Gastrocnemius medialis (tissue), 4 donors: ENCODE data around the gene ATP1B1. TPM values are rescaled to one million over a fixed set of nuclear protein-coding genes. Genes with fewer than 3 reads are reported as not detected.

Source experiments
- ATAC-seq, 2 donors: fragments of 150-250 bp; one replicate each; pipeline ENCODE4 v1.9.1; 2016
- DNase-seq, 2 donors: peaks; one replicate each; pipeline ENCODE4 v3.0.0-alpha.2; 2019
- H3K27ac ChIP-seq, 4 donors: fragments of 200-600 bp; sonication (generic); 1 replicate in 1 of 4; 2 replicates in 3 of 4; pipeline ENCODE4 v1.5.1; 2016 to 2018; ENCODE audit warnings: mild to moderate bottlenecking in 2 of 4, moderate library complexity in 1 of 4
- H3K27me3 ChIP-seq, 3 donors: fragments of 200-600 bp; sonication (generic) in 2 of 3; 1 replicate in 1 of 3; 2 replicates in 2 of 3; pipeline versions ENCODE4 v1.5.1 to v1.6.0; 2016 to 2019; ENCODE audit warnings: mild to moderate bottlenecking in 1 of 3, moderate library complexity in 1 of 3
- H3K36me3 ChIP-seq, 2 donors: fragments of 200-600 bp; sonication (generic) in 1 of 2; one replicate each; pipeline ENCODE4 v1.5.1; 2017 to 2018
- H3K4me1 ChIP-seq, 2 donors: fragments of 200-600 bp; sonication (generic) in 1 of 2; one replicate each; pipeline ENCODE4 v1.5.1; 2016 to 2017; ENCODE audit warnings: mild to moderate bottlenecking in 2 of 2
- H3K4me3 ChIP-seq, 4 donors: fragments of 200-600 bp; sonication (generic) in 3 of 4; 1 replicate in 1 of 4; 2 replicates in 3 of 4; pipeline ENCODE4 v1.5.1; 2016 to 2019; ENCODE audit warnings: mild to moderate bottlenecking in 2 of 4
- H3K9me3 ChIP-seq, 3 donors: fragments of 200-600 bp; sonication (generic) in 2 of 3; 1 replicate in 1 of 3; 2 replicates in 2 of 3; pipeline ENCODE4 v1.5.1; 2016 to 2019
- CTCF ChIP-seq, 5 experiments: fragments of 450-650 bp in 3 of 5; fragments of 200-600 bp in 2 of 5; sonication (generic) in 2 of 5; IDR thresholded peaks in 4 of 5; conservative IDR thresholded peaks in 1 of 5; 1 replicate in 4 of 5; 2 replicates in 1 of 5; pipeline ENCODE4 v1.5.1; 2016 to 2019; ENCODE audit warnings: antibody characterized with exemption in 5 of 5, mild to moderate bottlenecking in 3 of 5, moderate library complexity in 3 of 5
- POLR2A ChIP-seq, 2 donors: fragments of 450-650 bp; IDR thresholded peaks; one replicate each; pipeline ENCODE4 v1.6.1; 2017; ENCODE audit warnings: antibody characterized with exemption in 2 of 2, mild to moderate bottlenecking in 2 of 2, moderate library complexity in 2 of 2
- in situ Hi-C, 4 donors: fragments of 200-750 bp; cut with MboI; loops; one replicate each; pipeline versions ENCODE4 v1.15.0 to v1.8.0; 2017; ENCODE audit warnings: low sequenced_read_pairs in 4 of 4
- intact Hi-C: fragments of 100-400 bp; cut with DNase I; formaldehyde crosslinking; loops from one replicate; pipeline ENCODE4 v1.15.1; 2023; ENCODE audit warnings: low total_unique reads
- total RNA-seq, 4 donors: library from RNA; depleted of rRNA; stranded (reverse); fragments of >200 nt; gene quantifications; one replicate each; pipeline versions ENCODE4 v1.1.0 to v1.2.3, GENCODE V29; 2016

Gene ATP1B1
- 100 to 1,000 TPM; 111 to 377 (median 324) TPM for total RNA-seq

GRCh38 chr1:169106095-169106920 is at the start of gene ATP1B1:
Gene ATP1B1, plus strand, starts transcription at chr1:169106690. Its CDS starts 140 bp downstream, at chr1:169106830.
- peak; percentile 52 to 94 (median 83) for TF ChIP-seq CTCF (IDR thresholded peaks at IDR 0.05 in 4 of 5, conservative IDR thresholded peaks at IDR 0.05 in 1 of 5)
- peak; percentile 97 to 99 for TF ChIP-seq POLR2A (IDR thresholded peaks at IDR 0.05)
- in situ Hi-C loops (loop anchor here in 3 of 4 donors (25.0 kb wide), 3 partner anchors 381 to 1169 kb away; partner anchors contain the start of genes SLC19A2 (in 2 of the 3), DCAF6 (in 1 of the 3) and MPC2 (in 1 of the 3)), intact Hi-C loops (loop anchor here (2.0 to 5.0 kb wide), 3 partner anchors 81 to 380 kb away; partner anchors contain the start of gene BLZF1)
- no peaks in the 10 kb centered on the region for H3K27me3 ChIP-seq
- H3K27ac ChIP-seq: peak within 1 kb of the TSS; percentile 93 to 99 (median 96)
- peak; percentile 57 to 64 for ATAC-seq
- DNase-seq: peak; percentile 82 to 89
- H3K4me1 ChIP-seq: peaks cover 18 to 25% of the 10 kb centered on the region in 2 donors
- peak within 1 kb of the TSS; percentile 65 to 94 (median 77) for H3K4me3 ChIP-seq
- H3K36me3 ChIP-seq: peaks cover 0 to 13% of the 10 kb centered on the region in 2 donors
- H3K9me3 ChIP-seq: no peaks in the 10 kb centered on the region

GRCh38 chr1:169059421-169059820 is 47.1 kb upstream of the ATP1B1 start:
- Histone ChIP-seq H3K27ac (peak overlapping the region in 2 of 4 donors; percentile 7 to 32), H3K4me3 (no peak overlapping the region), H3K4me1 (peaks cover 2 to 7% of the 10 kb centered on the region in 2 donors), H3K36me3 (no peaks in the 10 kb centered on the region), H3K27me3 (no peaks in the 10 kb centered on the region), H3K9me3 (no peaks in the 10 kb centered on the region)
- in situ Hi-C loops (no loop called here), intact Hi-C loops (no loop called here)
- ATAC-seq: peak in 1 of 2 donors; percentile 41
- no peak for DNase-seq
- TF ChIP-seq POLR2A (IDR thresholded peaks at IDR 0.05) (no peak), CTCF (IDR thresholded peaks at IDR 0.05 in 4 of 5, conservative IDR thresholded peaks at IDR 0.05 in 1 of 5) (no peak)

GRCh38 chr1:169060043-169060722 is 46.3 kb upstream of the ATP1B1 start:
- Histone ChIP-seq H3K9me3 (no peaks in the 10 kb centered on the region), H3K36me3 (no peaks in the 10 kb centered on the region), H3K27ac (peak overlapping the region in 2 of 4 donors; percentile 32 to 38), H3K4me1 (peaks cover 2 to 7% of the 10 kb centered on the region in 2 donors), H3K27me3 (no peaks in the 10 kb centered on the region), H3K4me3 (no peak overlapping the region)
- in situ Hi-C loops: no loop called here
- no peak for TF ChIP-seq POLR2A (IDR thresholded peaks at IDR 0.05)
- no peak for TF ChIP-seq CTCF (IDR thresholded peaks at IDR 0.05 in 4 of 5, conservative IDR thresholded peaks at IDR 0.05 in 1 of 5)
- intact Hi-C loops: no loop called here
- ATAC-seq: peak; percentile 58 to 72
- DNase-seq: peak in 1 of 2 donors; percentile 23

- Histone ChIP-seq H3K36me3 (no peaks in the 10 kb centered on the region), H3K27me3 (no peaks in the 10 kb centered on the region), H3K27ac (peak overlapping the region in 3 of 4 donors; percentile 10 to 38 (median 32)), H3K4me1 (peaks cover 2 to 7% of the 10 kb centered on the region in 2 donors), H3K9me3 (no peaks in the 10 kb centered on the region), H3K4me3 (no peak overlapping the region)
- in situ Hi-C loops: no loop called here
- ATAC-seq: peak; percentile 40 to 48
- intact Hi-C loops: no loop called here
- no peak for DNase-seq
- TF ChIP-seq POLR2A (IDR thresholded peaks at IDR 0.05) (no peak), CTCF (IDR thresholded peaks at IDR 0.05 in 4 of 5, conservative IDR thresholded peaks at IDR 0.05 in 1 of 5) (no peak)
Observed at GRCh38 chr1:169060919-169061639, 45.4 kb upstream of the ATP1B1 start.
